Amniotic stem cell (primary cell): Measurements from ENCODE around the gene SPATS2L.
"Not testable (repeated sequence)": the region's sequence is repeated elsewhere in the genome, so short reads cannot be mapped to it uniquely, and the experiment has no call there.

Source experiments
- DNase-seq: peaks from one replicate; lab custom pipeline; 2025; lab: John Stamatoyannopoulos, UW

SPATS2L gene

DNA sequence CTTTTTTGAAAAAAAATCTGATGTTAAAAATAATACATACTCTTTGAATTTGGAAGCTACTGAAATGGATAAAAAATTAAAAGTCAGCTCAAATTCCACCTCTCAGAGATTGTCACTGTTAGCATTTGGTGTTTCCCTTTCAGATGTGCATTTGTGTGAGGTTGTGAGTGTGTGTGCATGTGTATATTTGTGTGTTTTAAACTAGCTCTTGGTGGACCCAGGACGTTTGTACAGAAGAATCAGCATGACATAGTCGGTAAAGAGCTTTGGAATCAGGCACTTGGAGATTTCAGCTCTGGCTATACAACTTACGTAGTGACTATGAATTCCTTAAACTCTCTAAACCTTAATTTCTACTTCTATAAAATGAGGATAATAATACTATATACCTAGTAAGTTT is 14.5 kb downstream of the SPATS2L start:
- no peak for DNase-seq

DNA sequence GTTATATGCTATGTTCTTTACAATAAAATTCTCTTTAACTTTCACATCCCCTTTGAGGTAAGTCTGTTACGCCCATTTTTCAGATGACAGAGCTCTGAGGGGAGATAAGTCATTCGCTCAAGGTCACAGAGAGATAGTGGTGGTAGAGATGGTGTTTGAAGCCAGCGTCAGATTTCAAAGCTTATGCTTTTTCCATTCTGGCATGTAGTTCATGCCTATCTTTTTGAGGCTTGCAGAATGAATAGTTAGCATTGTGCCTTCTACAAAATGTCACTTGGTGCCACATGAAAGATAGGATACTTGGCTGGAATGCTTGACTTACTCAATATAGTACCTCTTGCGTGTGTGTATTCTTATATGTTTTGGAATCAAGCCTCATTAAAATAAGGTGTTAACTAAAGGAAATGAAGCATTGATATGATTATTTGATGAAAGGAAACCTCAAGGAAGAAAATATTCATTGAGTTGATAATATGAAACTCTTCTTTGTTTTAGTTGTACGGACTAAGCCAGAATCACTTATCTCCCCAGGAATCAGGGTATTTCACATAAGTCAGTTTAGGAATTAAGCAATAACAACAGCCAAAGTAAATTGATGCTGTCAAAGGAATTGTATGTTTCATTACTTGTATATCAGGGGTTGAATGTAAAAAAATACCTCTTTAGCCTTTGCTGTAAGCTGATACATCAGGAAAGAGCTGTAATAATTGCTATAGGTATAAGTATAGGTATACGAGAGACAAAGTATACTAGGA is 15.5 kb downstream of the SPATS2L start:
- no peak for DNase-seq

DNA sequence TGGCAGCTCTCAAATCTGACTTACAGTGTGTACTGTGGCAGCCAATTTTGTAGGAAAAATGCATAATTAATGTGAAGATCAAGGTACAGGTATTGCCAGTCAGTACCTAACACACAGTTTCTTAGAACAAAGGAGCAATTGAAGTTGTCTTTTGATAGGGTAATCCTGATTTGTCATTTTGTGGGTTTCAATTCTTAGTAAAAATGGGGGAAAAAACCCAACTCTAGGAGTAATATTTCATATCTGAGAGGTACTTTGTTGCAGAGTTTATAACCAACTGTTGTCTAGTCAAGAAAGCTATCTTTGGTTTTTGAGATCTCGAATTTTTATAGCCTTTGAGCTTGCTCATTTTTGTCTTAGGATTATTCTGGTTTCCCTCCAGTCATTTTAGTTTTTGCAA is 16.1 kb downstream of the SPATS2L start:
- DNase-seq: no peak

DNA sequence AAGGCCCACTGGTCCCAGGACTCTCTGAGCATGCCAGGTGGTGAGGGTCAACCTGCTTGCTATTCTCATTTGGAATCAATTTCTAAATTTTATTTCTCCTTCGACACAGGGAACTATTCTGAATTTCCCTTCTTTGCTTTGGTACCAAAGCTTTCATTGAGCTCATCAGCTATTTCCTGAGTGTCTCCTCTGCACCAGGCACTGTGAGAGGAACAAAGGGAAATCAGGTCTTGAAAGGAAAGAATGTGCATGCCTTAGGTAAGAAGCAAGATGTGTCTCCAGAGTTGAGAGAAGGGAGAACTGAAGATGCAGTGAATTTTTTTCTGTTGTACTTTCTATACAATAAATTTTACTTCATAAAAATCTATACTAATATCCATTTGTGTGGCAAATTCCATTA is 17.9 kb downstream of the SPATS2L start:
- DNase-seq: no peak

DNA sequence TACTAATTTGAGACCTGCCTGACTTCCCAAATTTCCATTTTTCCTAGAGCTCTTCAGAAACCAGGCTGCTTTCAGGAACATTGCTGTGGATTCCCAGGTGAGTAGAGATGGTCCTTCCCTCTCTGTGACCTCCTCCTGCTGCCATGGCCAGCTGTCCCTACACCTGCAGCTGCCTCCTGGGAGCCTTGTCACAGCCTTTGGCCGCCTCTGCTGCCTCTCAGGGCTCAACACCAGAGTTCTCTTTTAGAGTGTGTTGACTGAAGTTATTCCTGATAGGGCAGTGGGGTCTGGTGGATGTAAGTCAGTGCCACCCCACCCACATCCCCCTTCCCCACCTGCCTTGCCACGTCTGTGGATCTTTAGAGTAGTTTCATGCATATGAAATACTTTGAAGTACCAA is 22.9 kb downstream of the SPATS2L start:
- no peak for DNase-seq

DNA sequence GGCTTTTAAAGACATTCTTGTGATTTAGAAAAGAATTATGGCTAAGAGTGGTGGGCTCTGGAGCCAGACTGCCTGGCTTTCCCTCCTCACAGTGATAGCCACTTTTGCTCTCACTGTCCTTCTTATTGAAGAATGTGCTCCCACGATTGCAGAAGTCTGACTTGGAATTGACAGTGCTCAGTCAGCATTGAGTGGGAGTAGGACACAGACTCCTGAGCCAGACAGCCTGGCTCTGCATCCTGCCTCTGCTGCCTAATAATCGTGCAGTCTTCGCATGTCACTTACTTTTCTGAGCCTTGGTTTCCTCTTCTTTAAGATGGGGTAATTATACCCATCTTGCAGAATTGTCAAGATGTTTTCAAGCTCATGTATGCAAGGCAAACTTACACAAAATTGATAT is 23.3 kb downstream of the SPATS2L start:
- DNase-seq: no peak

DNA sequence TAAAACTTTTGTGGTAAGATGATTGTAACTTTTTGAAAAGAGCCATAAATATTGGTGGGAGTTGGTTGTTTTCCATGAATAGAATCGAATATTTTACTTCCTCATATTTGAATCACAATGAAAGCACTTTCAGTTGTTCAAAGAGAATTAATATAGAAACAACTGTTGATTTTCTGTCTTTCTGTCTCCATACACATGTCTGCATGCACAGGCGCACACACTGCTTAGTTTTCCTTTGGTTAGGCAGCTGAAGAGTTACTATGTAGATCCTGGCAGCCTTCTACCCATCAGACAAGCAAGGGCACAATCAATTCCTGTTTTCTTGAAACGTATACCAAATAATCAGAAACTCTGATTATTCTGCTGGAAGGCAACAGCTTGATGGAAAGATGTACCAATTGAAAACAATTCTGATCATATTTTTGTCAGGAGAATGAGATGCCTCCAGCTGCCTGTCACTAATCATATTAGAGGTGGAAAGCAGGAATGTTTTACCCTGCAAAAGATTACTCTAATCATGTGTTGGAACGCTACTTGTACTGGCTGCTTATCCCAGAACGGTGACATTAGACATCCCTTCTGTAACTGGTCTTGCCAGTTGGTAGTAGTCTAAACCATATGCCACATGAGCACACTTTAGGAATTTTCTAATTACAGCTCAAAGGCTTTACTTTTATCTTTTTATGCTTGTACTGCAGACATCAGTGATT is 24.0 kb downstream of the SPATS2L start:
- no peak for DNase-seq

DNA sequence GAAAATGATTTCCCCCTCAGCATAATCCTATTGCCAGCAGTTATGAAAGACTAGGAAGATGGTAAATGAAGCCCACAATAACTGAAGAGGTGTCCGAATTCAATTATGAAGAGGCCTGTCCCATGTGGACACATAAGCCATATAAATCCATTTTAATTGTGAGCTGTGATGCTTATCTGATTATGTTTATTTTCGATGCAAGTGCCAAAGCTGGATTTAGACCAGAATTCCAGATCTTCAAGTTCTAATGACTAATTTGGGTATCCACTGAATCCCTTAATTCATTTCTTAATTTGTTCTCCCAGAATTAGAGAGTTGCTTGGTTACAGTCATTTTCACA is 24.5 kb downstream of the SPATS2L start:
- DNase-seq: no peak

DNA sequence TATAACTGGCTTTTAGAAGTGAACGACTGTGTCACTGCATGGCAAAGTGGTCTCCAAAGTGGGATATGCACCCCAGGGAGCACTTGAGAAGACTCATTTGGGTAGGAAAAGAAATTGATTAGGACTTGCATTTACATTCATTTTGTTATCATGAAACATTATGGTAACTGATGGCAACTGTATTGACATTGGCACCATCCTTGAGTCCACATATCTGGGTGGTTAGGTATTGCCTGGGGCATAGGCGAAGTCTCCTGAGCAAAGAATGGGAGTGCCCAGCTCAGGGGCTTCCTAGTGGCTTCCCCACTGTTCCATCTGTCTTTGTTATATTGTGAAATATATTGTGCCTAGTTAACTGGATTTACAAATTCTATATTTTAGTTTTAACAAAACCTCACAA is 29.2 kb downstream of the SPATS2L start:
- DNase-seq: no peak

DNA sequence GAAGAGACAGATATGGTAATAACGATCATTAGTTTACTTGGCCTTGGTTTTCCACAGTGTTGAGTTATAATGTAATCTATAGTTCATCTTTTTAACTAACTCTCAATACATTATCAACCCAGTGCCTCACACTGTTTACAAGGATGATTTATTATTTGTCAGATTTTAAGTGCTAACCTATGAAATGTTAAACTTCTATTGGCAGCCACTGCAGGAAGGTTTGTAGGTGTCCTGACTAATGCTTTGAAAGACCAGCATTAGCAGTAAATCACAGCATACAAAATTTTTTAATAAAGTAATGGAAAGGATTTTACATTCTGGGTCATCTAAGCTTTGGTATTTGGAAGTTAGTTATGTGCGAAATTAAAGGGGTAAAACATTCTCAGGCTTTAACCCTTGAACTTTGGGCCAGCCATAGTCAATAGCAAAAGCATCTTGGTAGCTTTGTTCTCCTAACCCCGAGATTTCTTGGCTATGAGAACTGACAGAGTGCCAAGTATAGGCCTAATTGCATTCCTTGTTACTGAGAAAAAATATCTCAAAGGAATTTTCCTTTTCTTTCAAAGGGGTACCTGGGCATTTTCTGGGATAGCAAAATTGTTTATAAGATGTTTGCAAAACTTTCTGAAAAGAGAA is 30.6 kb downstream of the SPATS2L start:
- no peak for DNase-seq

DNA sequence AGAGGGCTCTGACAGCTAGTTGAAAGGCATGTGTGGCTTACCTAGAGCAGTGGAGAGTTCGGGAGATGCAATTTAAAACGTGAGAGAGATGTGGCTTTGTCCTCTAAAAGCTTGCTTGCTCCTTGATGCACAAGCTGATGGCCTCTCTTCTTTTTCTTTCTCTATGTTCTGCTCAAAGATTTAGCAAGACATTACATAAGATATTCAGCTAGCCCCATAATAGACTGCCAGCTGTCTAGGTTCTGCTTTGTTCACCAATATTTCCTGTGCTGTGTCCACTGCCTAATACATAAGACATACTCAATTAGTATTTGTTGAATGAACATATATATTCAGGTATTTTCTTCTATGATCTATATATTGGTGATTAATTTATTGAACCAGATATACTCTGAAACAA is 31.1 kb downstream of the SPATS2L start:
- no peak for DNase-seq

DNA sequence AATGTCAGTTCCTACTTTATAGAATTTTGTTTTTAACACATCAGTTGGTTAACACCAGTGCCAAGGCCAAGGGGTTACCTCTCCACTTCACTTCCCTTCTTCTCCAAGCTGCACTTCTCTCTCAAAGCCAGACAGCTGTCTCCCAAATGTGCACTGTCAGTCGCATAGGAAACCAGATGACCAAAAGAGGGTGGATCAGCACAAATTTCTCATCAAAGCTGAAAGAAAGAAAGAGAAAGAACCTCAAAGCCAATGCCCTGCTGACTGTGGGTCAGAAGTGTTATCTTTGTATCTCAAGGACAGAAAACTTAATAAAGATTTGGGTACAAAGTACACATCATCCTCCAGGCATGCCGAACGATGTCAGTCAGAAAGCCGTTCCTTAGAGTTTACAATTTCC is 32.2 kb downstream of the SPATS2L start:
- DNase-seq: no peak

DNA sequence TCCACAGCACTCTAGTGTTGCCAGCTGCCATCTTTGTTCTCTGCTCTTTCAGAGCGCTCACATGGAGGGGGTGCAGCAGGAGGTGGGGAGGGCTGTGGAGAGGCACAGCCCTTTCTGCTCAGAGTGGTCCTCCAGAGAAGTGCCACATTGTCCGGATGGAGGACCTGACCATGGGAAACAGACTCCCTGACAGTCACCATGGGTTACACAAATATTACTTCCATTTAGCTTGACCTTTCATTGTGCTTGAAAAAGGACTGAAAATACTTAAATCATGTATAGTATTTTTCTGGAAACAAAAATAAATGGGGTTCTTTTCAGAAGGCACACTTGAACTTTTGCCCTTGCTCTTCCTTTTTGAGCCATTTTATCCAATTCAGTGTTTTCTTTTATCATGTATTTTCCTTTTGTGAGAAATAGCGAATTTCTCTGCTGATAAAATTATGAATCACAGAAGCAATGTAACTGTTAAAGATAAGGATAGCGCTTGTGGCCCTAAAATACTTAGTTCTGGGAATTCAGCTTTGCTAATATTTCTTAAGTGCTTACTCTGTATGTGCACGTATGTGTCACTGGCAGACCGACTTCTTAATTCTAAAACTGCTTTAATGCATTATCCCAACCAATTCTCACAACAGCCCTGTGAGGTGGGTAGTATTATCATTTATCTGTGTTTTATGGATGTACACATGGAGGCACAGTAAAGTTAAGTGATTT is 34.2 kb downstream of the SPATS2L start:
- DNase-seq: no peak

DNA sequence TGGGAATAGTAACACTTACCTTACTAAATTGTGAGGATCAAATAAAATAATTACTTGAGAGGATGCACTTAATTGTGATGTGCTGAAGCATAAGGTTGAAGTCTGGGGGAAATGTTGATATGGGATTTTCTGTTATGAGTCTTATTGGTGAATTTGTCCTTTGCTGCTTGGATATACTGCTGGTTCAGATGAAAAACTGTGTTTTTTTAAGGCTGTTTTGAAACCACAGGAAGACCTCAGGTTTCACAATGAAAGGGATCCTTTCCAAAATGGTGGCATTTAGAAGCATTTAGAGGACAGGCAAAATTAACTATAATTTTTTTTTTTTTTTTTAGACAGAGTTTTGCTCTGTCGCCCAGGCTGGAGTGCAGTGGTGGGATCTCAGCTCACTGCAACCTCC is 34.9 kb downstream of the SPATS2L start:
- DNase-seq: no peak

DNA sequence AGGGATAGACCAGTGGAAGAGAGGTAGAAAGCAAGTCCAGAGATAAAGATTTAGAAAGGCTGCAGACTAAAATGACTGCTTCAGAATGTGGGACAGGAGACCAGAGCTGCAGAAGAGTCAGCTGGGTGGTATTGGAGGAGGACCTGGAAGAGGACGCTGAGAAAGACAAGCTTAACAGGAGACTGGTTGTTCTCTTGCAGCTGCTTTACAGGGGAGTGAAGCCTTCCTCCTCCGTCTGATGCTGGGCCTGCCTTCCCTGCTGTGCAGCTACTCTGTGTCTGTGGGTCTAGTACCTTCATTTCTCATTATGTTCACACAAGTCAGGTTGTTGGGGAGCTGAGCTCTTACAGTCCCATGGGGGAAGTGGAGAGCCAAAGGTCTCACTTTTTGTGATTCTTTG is 35.7 kb downstream of the SPATS2L start:
- no peak for DNase-seq

DNA sequence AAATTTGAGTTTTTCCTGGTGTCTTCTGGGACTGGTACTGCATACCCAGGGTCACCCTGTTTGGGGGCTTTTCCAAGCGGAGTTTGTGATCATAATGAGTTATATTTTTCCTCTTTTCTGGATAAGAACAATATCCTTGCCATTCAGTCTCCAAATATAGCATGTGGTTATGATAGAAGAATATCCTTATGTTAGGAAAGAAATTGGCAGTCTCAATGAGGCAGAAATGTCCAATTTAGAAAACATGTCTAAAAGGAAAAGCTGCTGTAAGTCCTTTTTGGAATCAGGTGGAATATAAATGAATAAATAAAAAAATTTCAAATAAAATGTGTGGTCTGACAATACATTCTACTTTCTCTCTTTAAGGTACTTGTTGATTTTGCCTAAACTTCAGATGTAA is 36.2 kb downstream of the SPATS2L start:
- DNase-seq: no peak

DNA sequence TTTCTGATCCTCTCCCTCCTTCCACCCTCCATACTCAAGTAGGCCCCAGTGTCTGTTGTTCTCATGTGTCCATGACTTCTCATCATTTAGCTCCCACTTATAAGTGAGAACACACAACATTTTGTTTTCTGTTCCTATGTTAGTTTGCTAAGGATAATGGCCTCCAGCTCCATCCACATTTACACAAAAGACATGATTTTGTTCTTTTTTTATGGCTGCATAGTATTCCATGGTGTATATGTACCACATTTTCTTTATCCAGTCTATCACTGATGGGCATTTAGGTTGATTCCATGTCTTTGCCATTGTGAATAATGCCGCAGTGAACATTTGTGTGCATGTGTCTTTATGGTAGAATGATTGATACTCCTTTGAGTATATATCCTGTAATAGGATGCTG is 37.7 kb downstream of the SPATS2L start:
- DNase-seq: not testable (repeated sequence)

DNA sequence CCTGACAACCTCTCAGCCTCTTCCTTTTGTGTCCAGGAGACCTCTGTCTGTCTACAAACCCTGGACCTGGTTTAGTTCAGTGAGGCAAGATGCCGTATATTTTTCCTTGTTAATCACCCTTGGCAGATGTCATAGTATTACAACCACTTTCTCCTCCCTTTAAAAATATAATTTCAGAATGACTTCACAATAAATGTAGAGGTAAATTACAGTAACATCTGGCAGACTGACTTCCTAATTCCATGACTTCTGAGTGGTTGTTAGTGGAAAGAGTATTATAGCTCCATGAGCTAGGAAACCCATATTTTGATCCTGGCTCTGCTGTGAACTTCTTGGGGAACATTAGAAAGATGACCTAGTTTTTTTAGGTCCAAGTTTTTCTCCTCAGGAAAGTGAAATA is 39.5 kb downstream of the SPATS2L start:
- no peak for DNase-seq

DNA sequence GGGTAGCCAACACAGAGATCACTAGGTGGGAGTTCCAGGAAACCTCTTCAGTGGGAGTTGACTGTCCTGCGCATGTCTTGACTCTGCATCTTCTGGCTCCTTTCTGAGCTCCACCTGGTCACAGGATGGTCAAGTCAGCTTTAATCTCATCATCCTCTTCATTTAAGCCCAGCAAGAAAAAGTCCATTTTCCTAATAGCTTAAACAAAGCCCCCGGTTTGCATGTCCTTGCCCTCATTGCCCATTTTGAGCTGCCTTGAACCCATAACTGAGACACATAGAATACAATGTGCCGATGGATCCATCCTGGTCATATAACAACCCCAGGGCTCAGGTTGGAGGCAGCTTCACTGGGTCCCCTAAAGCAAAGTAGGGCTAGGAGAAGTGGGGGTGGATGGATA is 40.8 kb downstream of the SPATS2L start:
- no peak for DNase-seq

DNA sequence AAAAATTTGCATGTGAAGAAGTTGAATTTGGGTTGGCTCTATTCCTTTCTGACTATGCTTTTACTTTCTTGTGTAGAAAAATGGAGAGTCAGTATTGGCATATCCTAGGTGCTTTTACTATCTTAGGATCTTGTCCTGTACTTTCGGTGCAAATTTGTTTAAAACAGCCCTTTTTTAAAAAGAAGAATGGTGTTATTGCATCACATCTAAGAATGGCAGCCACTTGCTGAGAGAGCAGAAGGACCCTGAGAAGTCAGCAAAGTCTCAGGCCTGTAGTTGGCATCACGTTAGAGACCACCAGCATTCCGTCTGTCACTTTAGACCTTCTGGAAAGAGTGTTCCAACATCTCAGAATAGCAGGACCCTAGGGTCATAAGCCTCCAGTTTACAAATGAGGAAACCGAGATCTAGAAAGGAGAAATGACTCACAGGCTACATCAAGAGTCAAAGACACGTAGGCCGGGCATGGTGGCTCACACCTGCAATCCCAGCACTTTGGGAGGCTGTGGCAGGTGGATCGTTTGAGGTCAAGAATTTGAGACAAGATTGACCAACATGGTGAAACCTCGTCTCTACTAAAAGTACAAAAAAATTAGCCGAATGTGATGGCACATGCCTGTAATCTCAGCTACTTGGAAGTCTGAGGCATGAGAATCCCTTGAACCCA is 42.5 kb downstream of the SPATS2L start:
- DNase-seq: no peak

DNA sequence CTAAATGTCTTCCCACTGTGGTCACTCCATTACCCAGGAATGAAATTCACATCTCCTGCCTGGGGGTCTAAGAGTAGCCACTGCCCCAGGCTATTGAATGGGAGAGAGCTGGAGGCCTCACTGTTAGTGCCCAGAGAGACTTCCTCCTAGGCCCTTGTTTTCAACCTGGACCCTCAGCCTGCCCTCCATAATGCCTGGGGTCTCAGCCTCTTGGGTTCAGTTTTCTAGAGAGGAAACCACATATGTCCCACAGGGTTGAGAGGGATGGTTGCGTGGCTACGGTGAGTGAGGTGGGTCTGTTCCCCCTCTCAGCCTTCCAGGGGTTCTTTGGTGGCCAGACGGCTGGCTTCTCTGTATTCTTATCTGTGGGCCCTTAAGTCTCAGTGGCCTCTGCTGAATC is 43.4 kb downstream of the SPATS2L start:
- DNase-seq: no peak

DNA sequence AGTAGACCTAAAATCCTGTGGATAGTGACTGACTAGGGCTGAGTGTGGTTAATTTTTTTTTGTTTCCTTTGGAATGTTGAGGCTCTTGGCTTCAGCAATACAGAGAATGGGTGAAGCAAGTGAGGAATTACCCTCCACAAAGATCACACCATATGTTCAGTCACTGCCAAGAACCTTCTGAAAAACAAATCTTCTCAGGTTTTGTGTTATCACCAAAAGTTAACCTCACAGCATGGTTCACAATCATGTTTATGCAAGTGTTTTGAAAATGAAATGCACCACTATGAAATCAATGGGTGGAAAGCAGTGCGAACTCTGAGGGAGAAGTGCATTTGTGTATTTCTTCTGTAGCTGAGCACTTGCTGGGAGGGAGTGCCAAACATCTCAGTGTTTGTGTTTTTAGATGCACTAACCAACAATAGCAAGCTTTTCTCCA is 44.4 kb downstream of the SPATS2L start:
- DNase-seq: peak; percentile 32
